ENCODE results near the gene KREMEN2.

KREMEN2 gene

GRCh38 chr16:2970563-2970962 is 6.5 kb downstream of the KREMEN2 start:
- H3K36me3 ChIP-seq (ENCODE audit: control insufficient read depth in 1 of 2, insufficient read depth in 2 of 2, low read depth in 1 of 2, low read length in 2 of 2) = peaks cover 0 to 39% of the 10 kb centered on the region in 2 experiments
- no peak overlapping the region for H2BK120ac ChIP-seq (ENCODE audit: low read depth, low read length)
- H3K14ac ChIP-seq (ENCODE audit: low read length in 2 of 2) = no peak overlapping the region
- H3K79me1 ChIP-seq (replicated peaks; ENCODE audit: low read length, poor library complexity, severe bottlenecking) = peaks cover 11% of the 10 kb centered on the region
- DNase-seq = no peak
- H3K23ac ChIP-seq (ENCODE audit: low read length in 2 of 2) = no peak overlapping the region
- no peak overlapping the region for H2AFZ ChIP-seq (ENCODE audit: low read depth, low read length)
- H3K4me1 ChIP-seq (ENCODE audit: control insufficient read depth, insufficient read depth, low read depth, low read length) = peaks cover 41% of the 10 kb centered on the region
- H4K91ac ChIP-seq (ENCODE audit: low read length) = no peak overlapping the region
- peak overlapping the region; percentile 45 for H2BK5ac ChIP-seq (ENCODE audit: low read depth, low read length, poor library complexity, severe bottlenecking)
- H2BK15ac ChIP-seq (ENCODE audit: low read depth, poor library complexity, severe bottlenecking) = peak overlapping the region; percentile 19
- H4K8ac ChIP-seq (ENCODE audit: low read length) = no peak overlapping the region
- WGBS = 90% methylated on average over 5 of the region's 6 CpGs
- H3K4me3 ChIP-seq (ENCODE audit: insufficient read depth in 1 of 2, low read depth in 1 of 2, low read length in 2 of 2) = peak overlapping the region in 1 of 2 experiments; percentile 80
- no peaks in the 10 kb centered on the region for H3K9me3 ChIP-seq (ENCODE audit: control insufficient read depth, low read length)
- peaks cover 18 to 31% of the 10 kb centered on the region in 2 experiments for H3K27me3 ChIP-seq (ENCODE audit: control insufficient read depth in 1 of 2, insufficient read depth in 1 of 2, low read length in 2 of 2)
- no peak overlapping the region for H3K18ac ChIP-seq (ENCODE audit: low read depth in 1 of 2, low read length in 2 of 2)
- no peak overlapping the region for H3K9ac ChIP-seq (ENCODE audit: low read length)
- peak overlapping the region; percentile 100 for H3K4me2 ChIP-seq (ENCODE audit: low read length, poor library complexity, severe bottlenecking)
- H2BK12ac ChIP-seq (ENCODE audit: low read length in 2 of 2) = no peak overlapping the region
- no peak overlapping the region for H3K27ac ChIP-seq (ENCODE audit: low read length, poor library complexity, severe bottlenecking)
- no peak overlapping the region for H3K4ac ChIP-seq (ENCODE audit: low read depth in 1 of 2, low read length in 2 of 2)
- no peak overlapping the region for H2AK5ac ChIP-seq (ENCODE audit: low read length, severe bottlenecking)

GRCh38 chr16:2971134-2971984 is 7.3 kb downstream of the KREMEN2 start:
- Histone ChIP-seq H3K27me3 (ENCODE audit: control insufficient read depth in 1 of 2, insufficient read depth in 1 of 2, low read length in 2 of 2) (peaks cover 10 to 23% of the 10 kb centered on the region in 2 experiments), H2BK15ac (ENCODE audit: low read depth, poor library complexity, severe bottlenecking) (no peak overlapping the region), H3K9me3 (ENCODE audit: control insufficient read depth, low read length) (no peaks in the 10 kb centered on the region), H4K8ac (ENCODE audit: low read length) (no peak overlapping the region), H3K23ac (ENCODE audit: low read length in 2 of 2) (no peak overlapping the region), H3K36me3 (ENCODE audit: control insufficient read depth in 1 of 2, insufficient read depth in 2 of 2, low read depth in 1 of 2, low read length in 2 of 2) (peaks cover 0 to 45% of the 10 kb centered on the region in 2 experiments), H2BK12ac (ENCODE audit: low read length in 2 of 2) (peak overlapping the region in 1 of 2 experiments; percentile 33), H2AFZ (ENCODE audit: low read depth, low read length) (no peak overlapping the region), H2AK5ac (ENCODE audit: low read length, severe bottlenecking) (no peak overlapping the region), H3K4me2 (ENCODE audit: low read length, poor library complexity, severe bottlenecking) (no peak overlapping the region), H3K4ac (ENCODE audit: low read depth in 1 of 2, low read length in 2 of 2) (no peak overlapping the region), H2BK120ac (ENCODE audit: low read depth, low read length) (no peak overlapping the region), H2BK5ac (ENCODE audit: low read depth, low read length, poor library complexity, severe bottlenecking) (no peak overlapping the region), H3K4me1 (ENCODE audit: control insufficient read depth, insufficient read depth, low read depth, low read length) (peaks cover 40% of the 10 kb centered on the region), H3K27ac (ENCODE audit: low read length, poor library complexity, severe bottlenecking) (no peak overlapping the region), H3K4me3 (ENCODE audit: insufficient read depth in 1 of 2, low read depth in 1 of 2, low read length in 2 of 2) (no peak overlapping the region), H3K18ac (ENCODE audit: low read depth in 1 of 2, low read length in 2 of 2) (no peak overlapping the region), H3K14ac (ENCODE audit: low read length in 2 of 2) (no peak overlapping the region), H3K79me1 (replicated peaks; ENCODE audit: low read length, poor library complexity, severe bottlenecking) (peaks cover 11% of the 10 kb centered on the region), H4K91ac (ENCODE audit: low read length) (no peak overlapping the region), H3K9ac (ENCODE audit: low read length) (no peak overlapping the region)
- WGBS = 96% methylated on average over 35 of the region's 35 CpGs
- no peak for DNase-seq

DNA sequence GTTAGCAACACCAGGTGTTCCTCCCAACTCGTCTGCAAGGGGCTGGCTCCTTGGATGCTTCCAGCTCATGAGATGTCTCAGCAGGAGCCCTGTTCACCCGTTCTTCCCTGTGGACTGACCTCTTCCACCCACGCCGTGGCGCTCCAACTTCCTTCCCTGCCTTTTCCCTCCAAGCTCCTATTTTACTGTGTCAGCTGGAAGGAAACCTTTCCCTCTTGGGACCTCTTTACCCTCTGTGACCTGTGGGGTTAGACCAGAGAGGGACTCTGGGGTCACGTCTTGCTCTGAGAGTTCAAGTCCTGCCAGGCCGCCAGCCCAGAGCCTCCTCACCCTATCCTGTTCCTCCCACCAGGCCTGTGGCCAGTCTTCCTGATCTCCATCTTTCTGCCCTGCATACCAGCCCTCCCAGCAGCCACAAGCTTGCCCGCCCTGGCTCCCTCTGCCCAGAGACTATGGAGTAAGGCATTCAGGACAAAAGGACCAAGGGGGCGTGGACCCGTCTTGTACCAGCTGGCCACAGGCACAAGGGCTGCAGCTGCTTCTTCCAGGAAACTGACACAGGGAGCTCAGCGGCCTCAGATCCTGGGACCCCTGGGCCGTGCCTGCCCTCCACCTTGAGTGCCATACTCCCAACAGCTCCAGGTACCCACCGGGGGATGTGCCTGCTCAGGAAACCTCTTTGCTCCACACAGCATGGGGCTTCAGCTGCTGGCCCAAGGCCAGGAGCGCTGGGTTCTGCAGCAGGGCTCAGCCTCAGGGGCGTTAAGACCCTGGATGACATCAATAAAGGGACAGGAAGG is 8.1 kb downstream of the KREMEN2 start:
- Histone ChIP-seq H2AFZ (ENCODE audit: low read depth, low read length) (no peak overlapping the region), H2BK5ac (ENCODE audit: low read depth, low read length, poor library complexity, severe bottlenecking) (no peak overlapping the region), H3K36me3 (ENCODE audit: control insufficient read depth in 1 of 2, insufficient read depth in 2 of 2, low read depth in 1 of 2, low read length in 2 of 2) (peaks cover 0 to 49% of the 10 kb centered on the region in 2 experiments), H3K9ac (ENCODE audit: low read length) (no peak overlapping the region), H3K27ac (ENCODE audit: low read length, poor library complexity, severe bottlenecking) (no peak overlapping the region), H3K18ac (ENCODE audit: low read depth in 1 of 2, low read length in 2 of 2) (no peak overlapping the region), H2BK120ac (ENCODE audit: low read depth, low read length) (no peak overlapping the region), H2AK5ac (ENCODE audit: low read length, severe bottlenecking) (no peak overlapping the region), H3K79me1 (replicated peaks; ENCODE audit: low read length, poor library complexity, severe bottlenecking) (peaks cover 12% of the 10 kb centered on the region), H4K91ac (ENCODE audit: low read length) (no peak overlapping the region), H3K4ac (ENCODE audit: low read depth in 1 of 2, low read length in 2 of 2) (no peak overlapping the region), H3K23ac (ENCODE audit: low read length in 2 of 2) (no peak overlapping the region), H3K4me3 (ENCODE audit: insufficient read depth in 1 of 2, low read depth in 1 of 2, low read length in 2 of 2) (no peak overlapping the region), H2BK12ac (ENCODE audit: low read length in 2 of 2) (no peak overlapping the region), H3K14ac (ENCODE audit: low read length in 2 of 2) (no peak overlapping the region), H3K27me3 (ENCODE audit: control insufficient read depth in 1 of 2, insufficient read depth in 1 of 2, low read length in 2 of 2) (peaks cover 6 to 17% of the 10 kb centered on the region in 2 experiments), H3K9me3 (ENCODE audit: control insufficient read depth, low read length) (no peaks in the 10 kb centered on the region), H4K8ac (ENCODE audit: low read length) (no peak overlapping the region), H3K4me2 (ENCODE audit: low read length, poor library complexity, severe bottlenecking) (no peak overlapping the region), H3K4me1 (ENCODE audit: control insufficient read depth, insufficient read depth, low read depth, low read length) (peaks cover 37% of the 10 kb centered on the region), H2BK15ac (ENCODE audit: low read depth, poor library complexity, severe bottlenecking) (no peak overlapping the region)
- DNase-seq = no peak
- 91% methylated on average over 15 of the region's 15 CpGs for WGBS

- peaks cover 17% of the 10 kb centered on the region for H3K79me1 ChIP-seq (replicated peaks; ENCODE audit: low read length, poor library complexity, severe bottlenecking)
- no peak overlapping the region for H3K18ac ChIP-seq (ENCODE audit: low read depth in 1 of 2, low read length in 2 of 2)
- no peak overlapping the region for H3K9ac ChIP-seq (ENCODE audit: low read length)
- no peak overlapping the region for H2BK15ac ChIP-seq (ENCODE audit: low read depth, poor library complexity, severe bottlenecking)
- H2BK5ac ChIP-seq (ENCODE audit: low read depth, low read length, poor library complexity, severe bottlenecking) = no peak overlapping the region
- no peak overlapping the region for H3K14ac ChIP-seq (ENCODE audit: low read length in 2 of 2)
- H2AK5ac ChIP-seq (ENCODE audit: low read length, severe bottlenecking) = no peak overlapping the region
- no peak for DNase-seq
- H4K91ac ChIP-seq (ENCODE audit: low read length) = no peak overlapping the region
- no peak overlapping the region for H2BK12ac ChIP-seq (ENCODE audit: low read length in 2 of 2)
- H3K27me3 ChIP-seq (ENCODE audit: control insufficient read depth in 1 of 2, insufficient read depth in 1 of 2, low read length in 2 of 2) = peaks cover under 1 to 8% of the 10 kb centered on the region in 2 experiments
- no peak overlapping the region for H3K4me3 ChIP-seq (ENCODE audit: insufficient read depth in 1 of 2, low read depth in 1 of 2, low read length in 2 of 2)
- H2BK120ac ChIP-seq (ENCODE audit: low read depth, low read length) = no peak overlapping the region
- H3K23ac ChIP-seq (ENCODE audit: low read length in 2 of 2) = no peak overlapping the region
- WGBS = 89% methylated on average over 5 of the region's 5 CpGs
- no peak overlapping the region for H3K27ac ChIP-seq (ENCODE audit: low read length, poor library complexity, severe bottlenecking)
- no peak overlapping the region for H3K4me2 ChIP-seq (ENCODE audit: low read length, poor library complexity, severe bottlenecking)
- no peak overlapping the region for H3K4ac ChIP-seq (ENCODE audit: low read depth in 1 of 2, low read length in 2 of 2)
- H3K4me1 ChIP-seq (ENCODE audit: control insufficient read depth, insufficient read depth, low read depth, low read length) = peaks cover 39% of the 10 kb centered on the region
- peaks cover 0 to 52% of the 10 kb centered on the region in 2 experiments for H3K36me3 ChIP-seq (ENCODE audit: control insufficient read depth in 1 of 2, insufficient read depth in 2 of 2, low read depth in 1 of 2, low read length in 2 of 2)
- H3K9me3 ChIP-seq (ENCODE audit: control insufficient read depth, low read length) = no peaks in the 10 kb centered on the region
- H4K8ac ChIP-seq (ENCODE audit: low read length) = no peak overlapping the region
- no peak overlapping the region for H2AFZ ChIP-seq (ENCODE audit: low read depth, low read length)
These were observed 9.0 kb downstream of the KREMEN2 start for GRCh38 chr16:2973093-2973492.

Data from mesenchymal stem cell (in vitro differentiated cells and primary cell).